ENCODE measurements around the gene LRRK1.

The LRRK1 gene

DNA sequence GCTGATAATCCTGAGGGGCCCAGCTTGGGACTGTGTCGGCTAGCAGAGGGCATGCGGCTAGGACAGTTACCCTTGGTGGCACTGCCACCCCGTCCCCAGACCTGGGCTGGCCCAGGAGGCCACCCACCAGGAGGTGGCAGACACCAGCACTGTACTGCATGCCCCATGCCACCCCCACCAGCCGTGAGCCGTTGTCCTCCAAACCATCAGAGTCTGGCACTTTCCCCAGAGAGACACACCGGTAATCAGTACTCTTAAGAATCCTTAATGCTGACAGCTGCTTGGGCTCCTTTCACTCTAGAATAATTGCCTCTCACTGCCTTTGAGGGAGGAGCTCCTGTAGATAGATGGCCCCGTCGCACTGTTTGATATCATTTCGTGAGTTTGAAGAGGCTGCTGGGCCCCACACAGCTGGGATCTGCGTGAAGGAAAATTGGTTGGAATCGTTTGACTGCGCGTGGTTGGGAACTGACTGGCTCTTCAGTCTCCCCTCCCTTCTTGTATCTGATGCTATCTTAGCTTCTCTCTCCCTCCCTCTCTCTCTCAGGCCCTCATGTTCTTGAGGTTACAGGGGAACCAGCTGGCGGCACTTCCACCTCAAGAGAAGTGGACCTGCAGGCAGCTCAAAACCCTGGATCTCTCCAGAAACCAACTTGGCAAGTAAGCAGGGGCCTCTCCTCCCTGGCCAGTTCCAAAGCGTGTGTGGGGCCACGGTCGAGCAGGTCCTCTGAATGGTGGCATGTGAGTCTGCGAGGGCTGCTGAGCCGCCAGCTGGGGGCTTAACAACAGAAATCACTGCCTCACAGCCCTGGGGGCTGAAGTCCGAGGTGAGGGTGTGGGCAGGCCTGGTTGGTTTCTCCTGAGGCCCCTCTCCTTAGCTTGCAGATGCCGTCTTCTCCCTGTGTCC lies 94.9 kb downstream of the LRRK1 start:
- CTCF ChIA-PET = interaction anchor here (0.6 to 18.4 kb wide), 20 partner anchors 8 to 627 kb away, joined by 3 to 757 read pairs (median 5); partner anchors contain the start of genes CHSY1 and LRRK1
- POLR2A ChIA-PET = no interaction called here
- TF ChIP-seq, protein P1, sequence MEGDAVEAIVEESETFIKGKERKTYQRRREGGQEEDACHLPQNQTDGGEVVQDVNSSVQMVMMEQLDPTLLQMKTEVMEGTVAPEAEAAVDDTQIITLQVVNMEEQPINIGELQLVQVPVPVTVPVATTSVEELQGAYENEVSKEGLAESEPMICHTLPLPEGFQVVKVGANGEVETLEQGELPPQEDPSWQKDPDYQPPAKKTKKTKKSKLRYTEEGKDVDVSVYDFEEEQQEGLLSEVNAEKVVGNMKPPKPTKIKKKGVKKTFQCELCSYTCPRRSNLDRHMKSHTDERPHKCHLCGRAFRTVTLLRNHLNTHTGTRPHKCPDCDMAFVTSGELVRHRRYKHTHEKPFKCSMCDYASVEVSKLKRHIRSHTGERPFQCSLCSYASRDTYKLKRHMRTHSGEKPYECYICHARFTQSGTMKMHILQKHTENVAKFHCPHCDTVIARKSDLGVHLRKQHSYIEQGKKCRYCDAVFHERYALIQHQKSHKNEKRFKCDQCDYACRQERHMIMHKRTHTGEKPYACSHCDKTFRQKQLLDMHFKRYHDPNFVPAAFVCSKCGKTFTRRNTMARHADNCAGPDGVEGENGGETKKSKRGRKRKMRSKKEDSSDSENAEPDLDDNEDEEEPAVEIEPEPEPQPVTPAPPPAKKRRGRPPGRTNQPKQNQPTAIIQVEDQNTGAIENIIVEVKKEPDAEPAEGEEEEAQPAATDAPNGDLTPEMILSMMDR (IDR thresholded peaks at IDR 0.05; ENCODE audit: insufficient read depth, low read length, missing control alignments) = no peak
- no peak overlapping the region for H3K4me3 ChIP-seq (ENCODE audit: low read depth, low read length)
- DNase-seq (ENCODE audit: low read depth, low spot score) = no peak

DNA sequence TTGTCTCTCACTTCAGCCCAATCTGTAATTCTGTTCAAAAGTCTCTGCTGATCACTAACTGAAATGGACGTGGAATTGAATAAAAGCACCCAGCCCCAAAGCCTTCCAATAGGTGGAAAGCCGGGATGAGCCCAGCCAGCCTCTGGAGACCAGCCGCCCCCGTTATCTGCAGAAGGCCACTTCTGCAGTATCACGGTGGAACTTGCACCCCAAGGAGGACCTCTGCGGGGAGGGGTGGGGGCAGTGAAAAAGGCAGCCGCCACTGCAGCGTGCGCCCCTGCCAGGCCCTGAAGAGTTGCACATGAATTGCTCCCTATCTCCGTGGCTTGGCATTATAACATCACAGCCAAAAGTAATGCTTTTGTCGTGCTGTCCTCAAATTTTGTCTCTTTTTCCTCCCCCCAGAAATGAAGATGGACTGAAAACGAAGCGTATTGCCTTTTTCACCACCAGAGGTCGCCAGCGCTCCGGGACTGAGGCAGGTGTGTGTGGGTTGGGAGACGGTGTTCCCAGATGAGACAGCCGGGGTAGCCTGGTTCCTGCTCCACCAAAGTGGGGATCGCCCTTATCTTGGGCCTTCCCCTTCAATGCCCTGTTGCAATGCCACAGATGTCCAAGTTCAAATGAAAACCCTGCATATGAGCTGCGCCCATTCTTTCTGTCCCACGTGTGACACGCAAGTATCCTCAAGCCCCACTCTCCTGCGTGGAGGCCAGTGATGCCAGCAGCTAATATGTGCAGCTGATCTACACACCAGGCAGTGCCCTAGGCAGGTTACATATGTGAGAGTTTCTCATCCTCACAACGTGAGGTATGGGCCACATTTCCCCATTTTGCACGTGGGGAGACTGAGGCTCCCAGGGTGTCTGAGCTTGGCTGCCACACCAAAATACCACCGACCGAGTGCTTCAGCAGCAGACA lies 96.0 kb downstream of the LRRK1 start:
- CTCF ChIA-PET = interaction anchor here (0.6 to 18.4 kb wide), 54 partner anchors 7 to 625 kb away, joined by 3 to 757 read pairs (median 4); partner anchors contain the start of genes CHSY1 and LRRK1
- H3K4me3 ChIP-seq (ENCODE audit: low read depth, low read length) = no peak overlapping the region
- TF ChIP-seq, protein P1 (IDR thresholded peaks at IDR 0.05; ENCODE audit: insufficient read depth, low read length, missing control alignments) = peak; percentile 83
- DNase-seq (ENCODE audit: low read depth, low spot score) = no peak
- POLR2A ChIA-PET = interaction anchor here (0.8 kb wide), 1 partner anchor 237 kb away, joined by 3 read pairs; the partner anchor contains the start of gene CHSY1

DNA sequence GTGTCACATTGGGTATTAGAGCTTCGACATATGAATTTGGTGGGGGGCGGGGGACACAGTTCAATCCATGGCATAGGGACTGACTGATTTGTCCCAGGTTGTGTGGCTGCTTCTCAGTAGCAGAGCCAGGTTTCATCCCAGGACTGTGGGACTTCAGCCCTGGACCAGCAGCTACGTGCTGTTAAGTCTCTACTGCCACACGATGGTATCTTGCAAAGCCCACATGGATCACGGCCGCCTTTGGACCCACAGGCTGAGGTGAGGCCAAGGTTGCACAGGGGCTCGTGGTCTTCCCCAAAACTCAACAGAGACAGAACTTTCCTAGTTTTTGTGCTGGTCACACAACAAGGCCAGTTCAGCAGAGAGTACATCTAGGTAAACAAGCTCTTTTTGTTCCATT lies 97.4 kb downstream of the LRRK1 start:
- ChIA-PET POLR2A (no interaction called here), CTCF (interaction anchor here (0.6 to 10.4 kb wide), 26 partner anchors 8 to 624 kb away, joined by 3 to 261 read pairs (median 4); partner anchors contain the start of genes CHSY1 and LRRK1)
- TF ChIP-seq, protein P1 (IDR thresholded peaks at IDR 0.05; ENCODE audit: insufficient read depth, low read length, missing control alignments) = no peak
- no peak overlapping the region for H3K4me3 ChIP-seq (ENCODE audit: low read depth, low read length)
- DNase-seq (ENCODE audit: low read depth, low spot score) = no peak

DNA sequence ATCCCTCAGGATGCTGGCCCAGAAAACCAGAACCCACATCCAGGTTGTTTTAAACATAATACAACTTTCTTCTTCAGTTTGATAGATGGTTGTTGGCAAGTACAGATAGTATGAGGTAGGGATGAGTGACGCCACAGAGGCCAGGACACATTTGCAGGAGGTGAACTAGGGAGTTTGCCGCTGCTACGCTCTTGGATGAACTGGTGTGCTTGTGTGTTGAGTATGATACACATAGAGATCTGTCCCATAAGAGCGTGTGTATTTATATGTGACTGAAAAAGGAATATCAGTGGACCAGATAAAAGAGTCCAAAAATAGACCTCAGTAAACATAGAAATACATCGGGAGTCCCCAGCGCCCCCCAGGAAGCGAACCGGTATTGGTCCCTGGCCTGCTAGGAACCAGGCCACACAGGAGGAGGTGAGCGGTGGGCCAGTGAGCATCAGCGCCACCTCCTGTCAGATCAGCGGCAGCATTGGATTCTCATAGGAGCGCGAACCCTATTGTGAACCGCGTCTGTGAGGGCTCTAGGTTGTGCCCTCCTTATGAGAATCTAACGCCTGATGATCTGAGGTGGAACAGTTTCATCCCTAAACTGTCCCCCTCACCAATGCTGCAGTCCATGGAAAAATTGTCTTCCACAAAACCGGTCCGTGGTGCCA lies 98.1 kb downstream of the LRRK1 start:
- TF ChIP-seq, protein P1 (IDR thresholded peaks at IDR 0.05; ENCODE audit: insufficient read depth, low read length, missing control alignments) = no peak
- no peak overlapping the region for H3K4me3 ChIP-seq (ENCODE audit: low read depth, low read length)
- CTCF ChIA-PET = interaction anchor here (0.6 to 10.4 kb wide), 15 partner anchors 9 to 269 kb away, joined by 3 to 261 read pairs (median 6); partner anchors contain the start of genes CHSY1 and LRRK1
- DNase-seq (ENCODE audit: low read depth, low spot score) = no peak
- POLR2A ChIA-PET = no interaction called here

DNA sequence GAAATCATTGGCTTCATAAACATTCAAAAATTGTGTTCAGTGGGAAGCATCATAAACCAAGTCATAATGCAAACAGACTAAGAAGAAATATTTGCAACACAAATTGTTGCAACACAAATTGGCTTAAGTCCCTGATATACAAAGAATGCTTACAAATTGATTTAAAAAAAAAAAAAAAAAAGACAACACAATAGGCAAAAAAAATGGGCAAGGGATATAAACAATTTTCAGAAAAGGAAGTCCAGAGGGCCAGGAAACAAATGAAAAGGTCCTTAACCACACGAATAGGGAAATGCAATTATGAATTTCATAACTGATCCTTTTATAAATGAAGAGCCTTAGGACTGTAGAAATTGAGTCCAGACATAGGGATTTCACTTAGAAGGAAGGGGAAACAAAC lies 98.9 kb downstream of the LRRK1 start:
- ChIA-PET POLR2A (no interaction called here), CTCF (interaction anchor here (1.8 to 8.3 kb wide), 3 partner anchors 9 to 240 kb away, joined by 6 to 126 read pairs (median 20); partner anchors contain the start of gene LRRK1)
- TF ChIP-seq, protein P1 (IDR thresholded peaks at IDR 0.05; ENCODE audit: insufficient read depth, low read length, missing control alignments) = no peak
- no peak overlapping the region for H3K4me3 ChIP-seq (ENCODE audit: low read depth, low read length)
- DNase-seq (ENCODE audit: low read depth, low spot score) = no peak

Data from AG04449 (cell line).